ENCODE measurements around the gene IP6K1. TPM values are rescaled to one million over a fixed set of nuclear protein-coding genes. Genes with fewer than 3 reads are reported as not detected.

IP6K1 gene
- total RNA-seq, 4 donors from 2014 or later, result 37.8 to 64.9 (median 43.5) TPM

DNA sequence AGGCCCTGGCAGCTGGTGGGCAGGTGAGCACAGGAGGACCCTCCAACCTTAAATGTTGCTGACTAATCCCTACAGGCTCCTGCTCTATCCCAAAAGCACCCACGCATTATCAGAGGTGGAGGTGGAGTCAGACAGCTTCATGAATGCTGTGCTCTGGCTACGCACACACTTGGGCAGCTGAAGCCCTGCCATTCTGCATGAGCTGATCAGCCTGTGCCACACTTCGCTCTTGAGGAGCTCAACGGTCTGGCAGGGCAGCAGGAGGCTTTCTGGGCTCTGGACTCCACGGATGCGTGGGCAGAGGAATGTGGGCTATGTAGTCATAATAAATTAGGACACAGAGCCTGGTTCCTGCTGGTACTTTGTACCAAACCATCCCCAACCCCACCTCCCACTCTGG lies 103.2 kb downstream of the IP6K1 start:
- Histone ChIP-seq H3K9me3 (no peaks in the 10 kb centered on the region), H3K36me3 (peaks cover 0 to 73% of the 10 kb centered on the region in 2 donors), H3K27me3 (peaks cover 25% of the 10 kb centered on the region), H3K4me3 (no peak overlapping the region), H3K27ac (no peak overlapping the region), H3K4me1 (peaks cover 0 to 16% (median 4%) of the 10 kb centered on the region in 3 donors)
- TF ChIP-seq, protein P1, sequence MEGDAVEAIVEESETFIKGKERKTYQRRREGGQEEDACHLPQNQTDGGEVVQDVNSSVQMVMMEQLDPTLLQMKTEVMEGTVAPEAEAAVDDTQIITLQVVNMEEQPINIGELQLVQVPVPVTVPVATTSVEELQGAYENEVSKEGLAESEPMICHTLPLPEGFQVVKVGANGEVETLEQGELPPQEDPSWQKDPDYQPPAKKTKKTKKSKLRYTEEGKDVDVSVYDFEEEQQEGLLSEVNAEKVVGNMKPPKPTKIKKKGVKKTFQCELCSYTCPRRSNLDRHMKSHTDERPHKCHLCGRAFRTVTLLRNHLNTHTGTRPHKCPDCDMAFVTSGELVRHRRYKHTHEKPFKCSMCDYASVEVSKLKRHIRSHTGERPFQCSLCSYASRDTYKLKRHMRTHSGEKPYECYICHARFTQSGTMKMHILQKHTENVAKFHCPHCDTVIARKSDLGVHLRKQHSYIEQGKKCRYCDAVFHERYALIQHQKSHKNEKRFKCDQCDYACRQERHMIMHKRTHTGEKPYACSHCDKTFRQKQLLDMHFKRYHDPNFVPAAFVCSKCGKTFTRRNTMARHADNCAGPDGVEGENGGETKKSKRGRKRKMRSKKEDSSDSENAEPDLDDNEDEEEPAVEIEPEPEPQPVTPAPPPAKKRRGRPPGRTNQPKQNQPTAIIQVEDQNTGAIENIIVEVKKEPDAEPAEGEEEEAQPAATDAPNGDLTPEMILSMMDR (IDR thresholded peaks at IDR 0.05), result no peak
- TF ChIP-seq EP300 (IDR thresholded peaks at IDR 0.05) (no peak), POLR2A (IDR thresholded peaks at IDR 0.05) (no peak), POLR2AphosphoS5 (IDR thresholded peaks at IDR 0.05) (no peak)
- 70 to 100% methylated on average over 2 to 3 of the region's 6 CpGs for WGBS, 2 donors (ENCODE audit: low coverage in 1 of 2)
- ATAC-seq, result no peak

DNA sequence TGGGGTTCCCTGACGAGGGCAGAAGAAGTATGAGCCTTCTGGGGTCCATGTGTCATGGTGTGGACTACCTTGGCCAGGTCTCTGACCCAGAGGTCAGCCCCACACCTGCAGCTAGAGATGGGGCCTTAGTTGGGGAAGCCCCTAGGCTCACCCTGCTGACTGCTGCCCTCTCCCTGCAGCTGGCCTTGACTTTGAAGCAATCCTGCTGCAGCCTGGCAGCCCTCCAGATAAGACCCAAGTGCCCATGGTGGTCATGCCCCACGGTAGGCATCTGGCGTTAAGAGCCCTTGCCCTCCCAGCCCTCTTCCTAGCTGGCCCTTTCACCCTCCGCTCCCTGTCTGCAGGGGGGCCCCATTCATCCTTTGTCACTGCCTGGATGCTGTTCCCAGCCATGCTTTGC lies 104.8 kb downstream of the IP6K1 start:
- no peak for TF ChIP-seq POLR2AphosphoS5 (IDR thresholded peaks at IDR 0.05)
- no peak for TF ChIP-seq POLR2A (IDR thresholded peaks at IDR 0.05)
- 94% methylated on average over 3 of the region's 4 CpGs; no CpG with 5 or more reads in 1 of the 2 donors for WGBS, 2 donors (ENCODE audit: low coverage in 1 of 2)
- Histone ChIP-seq H3K27ac (no peak overlapping the region), H3K27me3 (peaks cover 9% of the 10 kb centered on the region), H3K4me1 (peaks cover 0 to 9% (median 0%) of the 10 kb centered on the region in 3 donors), H3K9me3 (no peaks in the 10 kb centered on the region), H3K36me3 (peaks cover 0 to 89% of the 10 kb centered on the region in 2 donors), H3K4me3 (no peak overlapping the region)
- ATAC-seq, result no peak

DNA sequence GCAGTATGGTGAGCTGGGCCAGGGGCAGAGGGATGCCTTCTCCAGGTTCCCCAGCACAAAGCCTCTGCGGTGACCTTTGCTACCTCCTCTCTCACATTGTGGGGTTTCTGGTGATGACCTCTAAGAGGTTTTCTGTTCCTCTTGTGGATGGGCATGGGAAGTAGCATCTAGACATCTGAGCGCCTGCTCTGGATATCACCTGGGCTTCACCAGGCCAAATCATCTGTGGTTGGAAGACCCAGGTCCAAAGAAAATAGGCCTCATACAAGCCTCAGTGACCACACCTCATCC lies 105.2 kb downstream of the IP6K1 start:
- no peaks in the 10 kb centered on the region for H3K9me3 ChIP-seq
- WGBS, 2 donors (ENCODE audit: low coverage in 1 of 2), result no CpG with 5 or more reads among the region's 2 CpGs
- no peak overlapping the region for H3K4me3 ChIP-seq
- TF ChIP-seq, protein P1 (IDR thresholded peaks at IDR 0.05), result no peak
- TF ChIP-seq POLR2AphosphoS5 (IDR thresholded peaks at IDR 0.05) (no peak), EP300 (IDR thresholded peaks at IDR 0.05) (no peak), POLR2A (IDR thresholded peaks at IDR 0.05) (no peak)
- peaks cover 0 to 5% (median 0%) of the 10 kb centered on the region in 3 donors for H3K4me1 ChIP-seq
- no peak overlapping the region for H3K27ac ChIP-seq
- no peak for ATAC-seq
- H3K36me3 ChIP-seq, result peaks cover 0 to 93% of the 10 kb centered on the region in 2 donors
- H3K27me3 ChIP-seq, result peaks cover 6% of the 10 kb centered on the region

DNA sequence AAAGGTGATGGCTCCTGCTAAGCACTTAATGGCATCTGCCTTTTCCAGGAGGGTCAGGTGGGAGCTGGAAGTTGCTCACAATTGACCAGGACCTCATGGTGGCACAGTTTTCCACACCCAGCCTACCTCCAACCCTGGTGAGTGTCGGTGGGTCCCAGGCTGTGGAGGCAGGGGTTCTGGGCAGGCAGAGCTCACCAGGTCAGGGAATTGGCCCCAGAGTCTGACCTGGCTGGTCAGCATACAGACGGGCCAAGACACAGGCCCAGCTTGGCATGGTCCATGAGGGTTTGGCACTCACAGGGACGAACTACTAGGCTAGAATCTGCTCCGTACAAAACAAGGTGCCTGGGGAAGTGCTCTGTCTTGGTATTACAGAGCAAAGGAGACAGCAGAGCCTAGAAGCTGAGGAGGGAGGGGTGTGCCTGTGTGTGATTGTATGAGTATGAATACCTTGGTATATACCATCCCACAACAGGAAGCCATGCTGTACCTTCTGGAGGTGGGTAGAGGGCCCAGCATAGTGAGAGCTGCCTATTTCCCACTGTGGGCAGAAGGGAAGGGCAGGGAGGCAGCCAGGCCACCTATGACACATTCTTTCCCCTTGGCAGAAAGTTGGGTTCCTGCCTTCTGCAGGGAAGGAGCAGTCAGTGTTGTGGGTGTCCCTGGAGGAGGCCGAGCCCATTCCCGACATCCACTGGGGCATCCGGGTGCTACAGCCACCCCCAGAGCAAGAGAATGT lies 105.7 kb downstream of the IP6K1 start:
- no peaks in the 10 kb centered on the region for H3K9me3 ChIP-seq
- WGBS, 2 donors (ENCODE audit: low coverage in 1 of 2), result no CpG with 5 or more reads among the region's 7 CpGs
- no peak overlapping the region for H3K27ac ChIP-seq
- peaks cover 0 to 98% of the 10 kb centered on the region in 2 donors for H3K36me3 ChIP-seq
- H3K4me3 ChIP-seq, result no peak overlapping the region
- TF ChIP-seq POLR2AphosphoS5 (IDR thresholded peaks at IDR 0.05) (no peak), EP300 (IDR thresholded peaks at IDR 0.05) (no peak), POLR2A (IDR thresholded peaks at IDR 0.05) (no peak)
- TF ChIP-seq, protein P1 (IDR thresholded peaks at IDR 0.05), result no peak
- H3K27me3 ChIP-seq, result peaks cover under 1% of the 10 kb centered on the region
- no peak for ATAC-seq
- H3K4me1 ChIP-seq, result peaks cover 0 to 3% (median 0%) of the 10 kb centered on the region in 3 donors

DNA sequence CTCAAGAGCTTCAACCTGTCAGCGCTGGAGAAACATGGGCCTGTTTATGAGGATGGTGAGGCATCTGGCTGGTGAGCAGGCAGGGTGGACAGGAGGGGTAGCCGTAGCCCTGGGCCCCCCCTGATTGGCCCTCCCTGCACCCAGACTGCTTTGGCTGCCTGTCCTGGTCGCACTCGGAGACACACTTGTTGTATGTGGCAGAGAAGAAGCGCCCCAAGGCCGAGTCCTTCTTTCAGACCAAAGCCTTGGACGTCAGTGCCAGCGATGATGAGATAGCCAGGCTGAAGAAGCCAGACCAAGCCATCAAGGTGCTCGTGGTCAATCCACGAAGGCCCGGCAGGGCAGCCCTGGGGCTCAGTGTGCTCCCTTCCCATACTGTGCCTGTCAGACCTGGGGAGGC lies 110.4 kb downstream of the IP6K1 start:
- TF ChIP-seq POLR2A (IDR thresholded peaks at IDR 0.05), result no peak
- TF ChIP-seq, protein P1 (IDR thresholded peaks at IDR 0.05), result no peak
- TF ChIP-seq POLR2AphosphoS5 (IDR thresholded peaks at IDR 0.05), result no peak
- no peak for TF ChIP-seq EP300 (IDR thresholded peaks at IDR 0.05)
- peaks cover 0 to 58% of the 10 kb centered on the region in 2 donors for H3K36me3 ChIP-seq
- 80% methylated on average over 1 of the region's 11 CpGs; no CpG with 5 or more reads in 1 of the 2 donors for WGBS, 2 donors (ENCODE audit: low coverage in 1 of 2)
- no peaks in the 10 kb centered on the region for H3K9me3 ChIP-seq
- H3K27ac ChIP-seq, result no peak overlapping the region
- no peak overlapping the region for H3K4me3 ChIP-seq
- no peaks in the 10 kb centered on the region for H3K27me3 ChIP-seq
- no peak for ATAC-seq
- H3K4me1 ChIP-seq, result peaks cover 0 to 25% (median 10%) of the 10 kb centered on the region in 3 donors
